GM12892 (cell line): ENCODE results near the gene RWDD3.

Experiments used
- POLR2A ChIP-seq: IDR thresholded peaks from 2 replicates; pipeline ENCODE4 v1.6.1; 2011; ENCODE audit warnings: low read depth, low read length, control low read depth
- POLR2AphosphoS5 ChIP-seq: IDR thresholded peaks from 2 replicates; pipeline ENCODE4 v1.6.1; 2011; ENCODE audit warnings: low read depth, low read length, control low read depth
- TAF1 ChIP-seq: IDR thresholded peaks from 2 replicates; pipeline ENCODE4 v1.6.1; 2011; ENCODE audit warnings: low read depth, mild to moderate bottlenecking, control low read depth, low read length, borderline replicate concordance

- TF ChIP-seq POLR2A (no peak), POLR2AphosphoS5 (no peak), TAF1 (no peak)
These were observed 27.5 kb upstream of the RWDD3 start for GRCh38 chr1:95206514-95206913.
